ENCODE measurements around the gene AP1S3. TPM values are rescaled to one million over a fixed set of nuclear protein-coding genes. Genes with fewer than 3 reads are reported as not detected.

AP1S3 gene
- total and polyA plus RNA-seq, 5 experiments from 2014 or later, result 1.3 to 2.5 (median 1.7) TPM

DNA sequence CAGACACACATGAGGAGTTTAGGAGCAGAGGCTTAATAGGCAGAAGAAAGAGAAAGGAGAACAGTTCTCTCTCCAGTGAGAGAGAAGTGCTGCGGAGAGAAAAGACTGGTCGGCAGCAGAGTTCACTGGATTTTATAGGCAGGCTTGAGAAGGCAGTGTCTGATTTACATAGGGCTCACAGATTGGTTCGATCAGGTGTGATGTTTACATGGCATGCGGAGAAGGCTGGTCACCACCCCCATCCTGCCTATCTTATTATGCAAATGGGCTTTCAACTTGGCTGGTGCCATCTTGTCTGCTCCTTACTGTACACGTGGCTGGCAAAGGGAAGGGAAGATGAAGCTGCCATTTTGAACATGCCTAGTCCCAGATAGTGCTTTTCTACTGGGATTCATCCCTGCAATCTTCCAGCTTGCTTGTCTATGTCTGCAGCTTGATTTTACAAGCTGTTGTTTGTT, 113.4 kb downstream of the AP1S3 start:
- H3K36me3 Mint-ChIP-seq, result peaks cover 0 to 3% (median 0%) of the 10 kb centered on the region in 3 donors
- peaks cover 4 to 20% (median 14%) of the 10 kb centered on the region in 5 donors for H3K27me3 Mint-ChIP-seq
- no peak overlapping the region for H3K4me3 Mint-ChIP-seq
- DNase-seq (no peak), ATAC-seq (no peak)
- H3K9me3 Mint-ChIP-seq, result peaks cover 0 to 6% (median 0%) of the 10 kb centered on the region in 9 donors
- no peak overlapping the region for H3K27ac Mint-ChIP-seq
- no peaks in the 10 kb centered on the region for H3K4me1 Mint-ChIP-seq
- POLR2A ChIA-PET, result no interaction called here

GRCh38 chr2:223722226-223722625, 115.2 kb downstream of the AP1S3 start:
- H3K36me3 Mint-ChIP-seq, result peaks cover 0 to 4% (median 3%) of the 10 kb centered on the region in 3 donors
- DNase-seq, result no peak
- H3K4me1 Mint-ChIP-seq, result no peaks in the 10 kb centered on the region
- ATAC-seq, result no peak
- POLR2A ChIA-PET, result no interaction called here
- peaks cover 0 to 17% (median 4%) of the 10 kb centered on the region in 9 donors for H3K9me3 Mint-ChIP-seq
- no peak overlapping the region for H3K4me3 Mint-ChIP-seq
- no peak overlapping the region for H3K27ac Mint-ChIP-seq
- peaks cover 2 to 17% (median 11%) of the 10 kb centered on the region in 5 donors for H3K27me3 Mint-ChIP-seq

GRCh38 chr2:223721746-223722145, 115.6 kb downstream of the AP1S3 start:
- H3K4me1 Mint-ChIP-seq, result no peaks in the 10 kb centered on the region
- H3K4me3 Mint-ChIP-seq, result no peak overlapping the region
- ATAC-seq, result no peak
- peaks cover 2 to 9% (median 3%) of the 10 kb centered on the region in 3 donors for H3K36me3 Mint-ChIP-seq
- H3K27ac Mint-ChIP-seq, result no peak overlapping the region
- POLR2A ChIA-PET, result no interaction called here
- DNase-seq, result no peak
- H3K9me3 Mint-ChIP-seq, result peaks cover 0 to 22% (median 4%) of the 10 kb centered on the region in 9 donors
- peaks cover 2 to 17% (median 11%) of the 10 kb centered on the region in 5 donors for H3K27me3 Mint-ChIP-seq

DNA sequence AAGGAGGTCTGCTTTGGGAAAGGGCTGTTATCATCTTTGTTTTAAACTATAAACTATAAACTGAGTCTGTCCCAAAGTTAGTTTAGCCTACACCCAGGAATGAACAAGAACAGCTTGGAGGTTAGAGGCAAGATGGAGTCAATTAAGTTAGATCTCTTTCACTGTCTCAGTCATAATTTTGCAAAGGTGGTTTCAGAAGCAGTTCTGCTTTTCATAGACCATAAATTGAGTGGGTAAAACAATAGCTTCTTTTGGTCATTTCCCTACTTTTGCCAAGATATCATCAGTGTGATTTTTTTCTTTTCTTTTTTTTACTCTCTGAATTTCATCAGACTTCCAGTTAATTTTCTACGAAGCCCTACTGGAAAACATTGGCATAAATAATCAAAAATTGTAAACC, 117.0 kb downstream of the AP1S3 start:
- no peak overlapping the region for H3K27ac Mint-ChIP-seq
- no peak for DNase-seq
- ATAC-seq, result no peak
- peaks cover 0 to 26% (median 4%) of the 10 kb centered on the region in 9 donors for H3K9me3 Mint-ChIP-seq
- H3K4me3 Mint-ChIP-seq, result no peak overlapping the region
- no peaks in the 10 kb centered on the region for H3K4me1 Mint-ChIP-seq
- peaks cover 2 to 10% (median 3%) of the 10 kb centered on the region in 3 donors for H3K36me3 Mint-ChIP-seq
- POLR2A ChIA-PET, result no interaction called here
- H3K27me3 Mint-ChIP-seq, result peaks cover 2 to 14% (median 11%) of the 10 kb centered on the region in 5 donors

DNA sequence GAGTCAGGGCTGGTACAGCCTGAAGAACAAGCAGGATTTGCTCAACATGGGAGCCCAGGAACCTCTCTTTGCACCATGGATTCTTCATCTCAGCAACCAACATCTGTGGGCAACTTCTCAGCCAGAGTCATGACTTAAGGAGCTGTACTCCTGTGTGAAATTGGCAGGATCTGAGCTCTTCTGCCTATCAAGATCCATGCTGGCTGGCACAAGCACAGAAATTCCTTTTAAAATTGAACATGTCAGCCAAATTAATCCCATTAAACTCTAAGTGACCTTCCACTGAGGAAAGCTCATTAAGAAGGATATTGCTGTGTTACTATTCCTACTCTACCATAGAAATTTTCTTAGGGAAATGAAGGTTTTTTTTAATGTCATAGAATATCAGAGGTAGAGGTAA, 124.7 kb downstream of the AP1S3 start:
- peaks cover 0 to 8% (median 2%) of the 10 kb centered on the region in 3 donors for H3K36me3 Mint-ChIP-seq
- peaks cover 0 to 13% (median 0%) of the 10 kb centered on the region in 9 donors for H3K9me3 Mint-ChIP-seq
- DNase-seq (no peak), ATAC-seq (no peak)
- POLR2A ChIA-PET, result no interaction called here
- no peak overlapping the region for H3K4me3 Mint-ChIP-seq
- no peaks in the 10 kb centered on the region for H3K4me1 Mint-ChIP-seq
- H3K27ac Mint-ChIP-seq, result no peak overlapping the region
- peaks cover 0 to 13% (median 5%) of the 10 kb centered on the region in 5 donors for H3K27me3 Mint-ChIP-seq

DNA sequence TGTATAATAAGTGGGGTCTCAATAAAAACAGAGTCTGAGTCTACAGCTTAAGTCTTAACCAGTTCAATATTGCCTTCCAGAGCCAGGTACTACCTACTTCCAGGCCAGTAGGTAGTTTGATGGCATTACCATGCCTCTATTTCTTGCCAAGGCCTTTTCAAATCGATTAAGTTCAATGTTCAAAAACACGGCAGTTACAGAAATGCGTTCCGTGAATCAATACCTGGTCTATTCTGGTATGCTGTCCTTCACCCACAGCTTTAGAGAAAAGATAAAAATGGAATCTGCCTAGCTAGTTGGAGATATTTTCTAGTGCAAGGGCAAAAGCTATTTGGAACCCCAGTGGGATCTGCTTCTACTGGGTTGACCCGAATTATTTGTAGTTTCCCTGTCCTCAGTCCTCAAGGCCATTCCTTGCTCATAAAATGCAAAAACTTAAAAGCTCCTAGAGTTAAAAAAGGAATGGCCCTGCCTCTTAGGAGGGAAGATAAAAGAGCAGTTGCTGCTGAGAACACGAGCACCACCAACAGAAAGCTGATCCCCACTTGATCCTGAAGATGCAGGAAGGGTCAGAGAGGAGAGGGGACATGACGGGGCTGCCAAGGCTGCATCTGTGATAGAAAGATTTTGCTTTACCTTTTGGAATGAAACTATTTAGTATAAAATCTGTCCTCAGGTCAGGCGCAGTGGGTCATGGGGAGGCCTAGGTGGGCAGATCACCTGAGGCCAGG, 125.6 kb downstream of the AP1S3 start:
- POLR2A ChIA-PET, result no interaction called here
- Mint-ChIP-seq H3K27me3 (peaks cover 0 to 13% (median 6%) of the 10 kb centered on the region in 5 donors), H3K4me1 (no peaks in the 10 kb centered on the region), H3K4me3 (no peak overlapping the region), H3K36me3 (peaks cover 0 to 1% (median 0%) of the 10 kb centered on the region in 3 donors), H3K9me3 (peaks cover 0 to 5% (median 0%) of the 10 kb centered on the region in 9 donors), H3K27ac (no peak overlapping the region)
- ATAC-seq, result no peak
- no peak for DNase-seq

Other genes with a start within 250 kb of the AP1S3 start
- gene SCG2, start 235.2 kb downstream of the AP1S3 start, total RNA-seq, result not detected
- gene SCG2, start 235.2 kb downstream of the AP1S3 start, polyA plus RNA-seq, result not detected
- gene WDFY1, start 107.8 kb upstream of the AP1S3 start, total RNA-seq, result 10 to 100 TPM; 31.8 to 32.0 TPM
- gene WDFY1, start 107.8 kb upstream of the AP1S3 start, polyA plus RNA-seq, result 10 to 100 TPM; 15.7 to 24.1 (median 19.1) TPM
- 10 to 100 TPM; 26.5 to 30.3 TPM for gene MRPL44, start 119.9 kb upstream of the AP1S3 start, total RNA-seq
- gene MRPL44, start 119.9 kb upstream of the AP1S3 start, polyA plus RNA-seq, result 10 to 100 TPM; 29.3 to 36.4 (median 31.2) TPM
- gene SERPINE2, start 201.7 kb upstream of the AP1S3 start, total RNA-seq, result 1 to 10 TPM; 2.6 to 3.6 TPM
- gene SERPINE2, start 201.7 kb upstream of the AP1S3 start, polyA plus RNA-seq, result 10 to 100 TPM in 1 of 3 donors, 1 to 10 TPM in 2; 4.4 to 17.0 (median 7.2) TPM

Measured in naive thymus-derived CD8-positive, alpha-beta T cell (primary cell).